HAP-1 (cell line): ENCODE measurements around the gene ASB15.

Experiments used
- DNase-seq, 2 experiments: peaks; one replicate each; pipeline ENCODE4 v3.0.0-alpha.2; 2016 to 2020; ENCODE audit warnings: low spot score in 2 of 2
- H3K27me3 ChIP-seq: fragments of 250-450 bp; sonication (Bioruptor Pico); 2 replicates; pipeline ENCODE4 v1.5.1; 2020; ENCODE audit warnings: low read depth, mild to moderate bottlenecking, moderate library complexity
- H3K36me3 ChIP-seq: fragments of 250-450 bp; sonication (Bioruptor Pico); replicated peaks from 2 replicates; pipeline ENCODE4 v1.5.1; 2020; ENCODE audit warnings: mild to moderate bottlenecking
- H3K4me1 ChIP-seq: fragments of 250-450 bp; sonication (Bioruptor Pico); 2 replicates; pipeline ENCODE4 v1.5.1; 2020; ENCODE audit warnings: mild to moderate bottlenecking
- H3K4me3 ChIP-seq: fragments of 250-450 bp; sonication (Bioruptor Pico); 2 replicates; pipeline ENCODE4 v1.5.1; 2020; ENCODE audit warnings: mild to moderate bottlenecking, moderate library complexity
- H3K9me3 ChIP-seq: fragments of 250-450 bp; sonication (Bioruptor Pico); 2 replicates; pipeline ENCODE4 v1.5.1; 2020; ENCODE audit warnings: mild to moderate bottlenecking, moderate library complexity
- in situ Hi-C: fragments of 300-500 bp; cut with MboI; formaldehyde crosslinking; loops from 3 replicates; pipeline ENCODE4 v1.14.3; 2020; ENCODE audit warnings: low sequenced_read_pairs, inconsistent platforms, mixed read lengths

ASB15 gene

DNA sequence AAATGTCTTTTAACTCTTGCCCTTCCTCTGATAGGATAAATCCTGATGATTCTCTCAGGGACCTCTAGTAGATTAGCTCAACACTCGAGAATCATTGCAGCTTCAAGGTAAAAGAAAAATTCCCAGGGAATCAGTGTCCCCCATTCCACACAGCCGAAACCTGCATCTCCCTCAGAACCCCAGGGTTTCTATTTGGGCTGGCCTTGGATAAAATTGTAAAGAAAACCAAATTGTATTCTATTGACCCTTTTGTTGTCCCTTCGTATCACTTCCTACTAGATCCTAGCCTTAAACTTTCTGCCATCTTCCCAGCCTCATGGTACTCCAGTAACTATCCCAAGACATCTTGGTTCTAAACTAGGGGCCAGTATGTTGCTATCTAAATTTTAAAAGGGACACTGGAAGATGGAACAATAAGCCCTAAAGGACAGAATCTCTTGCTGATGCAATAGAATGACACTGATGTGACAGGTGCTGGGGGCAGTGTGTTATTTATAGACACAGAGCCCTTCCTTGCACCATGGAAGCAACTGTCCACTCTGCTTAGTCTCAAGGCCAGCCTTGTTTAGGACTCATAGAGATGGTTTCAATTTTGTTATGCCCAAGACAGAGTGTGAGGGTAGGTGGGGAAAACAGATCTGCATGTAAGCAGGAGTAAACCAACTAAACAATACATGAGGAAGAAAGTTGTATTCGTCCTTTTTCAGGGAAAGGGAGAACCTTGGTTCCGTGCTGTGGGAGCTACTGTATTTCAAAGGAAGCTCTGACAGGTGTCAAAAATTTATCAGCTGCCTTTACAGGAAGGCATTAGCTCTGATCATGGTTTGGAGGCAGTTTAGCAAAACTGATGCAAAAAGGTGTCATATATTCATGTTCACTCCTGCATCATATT is 7.6 kb downstream of the ASB15 start:
- no peaks in the 10 kb centered on the region for H3K9me3 ChIP-seq
- no peaks in the 10 kb centered on the region for H3K4me1 ChIP-seq
- peaks cover under 1% of the 10 kb centered on the region; the same call in 1 of the 2 replicates for H3K27me3 ChIP-seq
- no peak overlapping the region for H3K4me3 ChIP-seq
- in situ Hi-C loops = no loop called here
- DNase-seq = no peak
- no peaks in the 10 kb centered on the region for H3K36me3 ChIP-seq

DNA sequence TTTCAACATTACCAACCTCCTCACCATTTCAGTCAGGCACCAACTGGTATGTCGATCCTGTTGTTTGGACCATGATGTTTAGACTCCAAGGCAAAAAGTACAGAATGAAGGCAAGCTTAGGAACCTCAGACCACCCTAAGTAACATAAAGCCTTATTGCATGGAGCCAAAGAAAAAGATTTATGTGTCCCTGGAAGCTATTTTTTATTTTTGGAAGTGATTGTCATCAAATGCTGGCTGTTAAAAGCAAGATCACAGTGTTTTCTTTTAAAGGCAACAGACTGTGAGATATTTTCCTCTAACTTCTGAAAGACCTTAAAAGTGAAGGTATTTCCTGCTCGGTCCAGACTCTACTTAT is 8.2 kb downstream of the ASB15 start:
- in situ Hi-C loops = no loop called here
- Histone ChIP-seq H3K4me3 (no peak overlapping the region), H3K4me1 (no peaks in the 10 kb centered on the region), H3K27me3 (peaks cover 6% of the 10 kb centered on the region; the same call in 1 of the 2 replicates), H3K9me3 (no peaks in the 10 kb centered on the region), H3K36me3 (no peaks in the 10 kb centered on the region)
- no peak for DNase-seq

- no peak for DNase-seq
- H3K4me1 ChIP-seq = no peaks in the 10 kb centered on the region
- H3K9me3 ChIP-seq = no peaks in the 10 kb centered on the region
- H3K4me3 ChIP-seq = no peak overlapping the region
- H3K36me3 ChIP-seq = no peaks in the 10 kb centered on the region
- in situ Hi-C loops = no loop called here
- H3K27me3 ChIP-seq = peaks cover 6% of the 10 kb centered on the region; the same call in 1 of the 2 replicates
These were observed 10.4 kb downstream of the ASB15 start for GRCh38 chr7:123612024-123612423.

GRCh38 chr7:123615344-123615743 is 13.7 kb downstream of the ASB15 start:
- H3K4me3 ChIP-seq = no peak overlapping the region
- DNase-seq = no peak
- H3K4me1 ChIP-seq = no peaks in the 10 kb centered on the region
- in situ Hi-C loops = no loop called here
- H3K36me3 ChIP-seq = no peaks in the 10 kb centered on the region
- peaks cover 8% of the 10 kb centered on the region; the same call in 1 of the 2 replicates for H3K27me3 ChIP-seq
- no peaks in the 10 kb centered on the region for H3K9me3 ChIP-seq

GRCh38 chr7:123616223-123616622 is 14.6 kb downstream of the ASB15 start:
- Histone ChIP-seq H3K27me3 (peaks cover 8% of the 10 kb centered on the region; the same call in 1 of the 2 replicates), H3K4me1 (no peaks in the 10 kb centered on the region), H3K4me3 (no peak overlapping the region), H3K9me3 (no peaks in the 10 kb centered on the region), H3K36me3 (no peaks in the 10 kb centered on the region)
- in situ Hi-C loops = no loop called here
- DNase-seq = no peak

- no peaks in the 10 kb centered on the region for H3K36me3 ChIP-seq
- no peak for DNase-seq
- H3K4me1 ChIP-seq = no peaks in the 10 kb centered on the region
- no peak overlapping the region for H3K4me3 ChIP-seq
- H3K27me3 ChIP-seq = 0 out of 2 replicates have a peak, but pooled peaks cover 2% of the 10 kb centered on the region
- in situ Hi-C loops = no loop called here
- H3K9me3 ChIP-seq = no peaks in the 10 kb centered on the region
These were observed 20.1 kb downstream of the ASB15 start for GRCh38 chr7:123621707-123622106.

GRCh38 chr7:123622660-123623386 is 21.2 kb downstream of the ASB15 start:
- in situ Hi-C loops = no loop called here
- Histone ChIP-seq H3K27me3 (0 out of 2 replicates have a peak, but pooled peaks cover 2% of the 10 kb centered on the region), H3K4me3 (no peak overlapping the region), H3K4me1 (no peaks in the 10 kb centered on the region), H3K9me3 (no peaks in the 10 kb centered on the region), H3K36me3 (no peaks in the 10 kb centered on the region)
- DNase-seq = no peak

DNA sequence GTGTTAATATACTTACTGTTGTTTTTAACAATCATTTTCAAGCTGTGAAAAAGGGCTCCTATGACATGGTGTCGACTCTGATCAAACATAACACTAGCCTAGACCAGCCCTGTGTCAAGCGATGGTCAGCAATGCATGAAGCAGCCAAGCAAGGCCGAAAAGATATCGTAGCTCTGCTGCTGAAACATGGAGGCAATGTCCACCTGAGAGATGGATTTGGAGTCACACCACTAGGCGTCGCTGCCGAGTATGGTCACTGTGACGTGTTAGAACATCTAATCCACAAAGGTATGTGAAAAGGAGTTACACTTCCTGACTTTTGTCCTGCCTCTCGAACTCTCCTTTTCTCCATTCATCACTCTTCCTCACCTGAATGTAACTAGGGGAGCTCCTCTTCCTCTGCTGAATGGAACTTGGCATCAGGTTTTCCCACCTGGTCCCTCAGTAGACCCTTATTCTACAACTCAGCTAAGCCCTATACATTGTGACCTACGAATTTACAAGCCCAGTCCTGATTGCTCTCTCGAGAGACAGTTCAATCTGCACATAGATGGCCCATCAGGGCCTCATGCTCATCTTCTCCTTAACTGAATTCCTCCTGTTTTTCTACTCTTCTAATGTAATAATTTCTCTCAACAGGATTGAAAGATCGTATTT is 23.0 kb downstream of the ASB15 start:
- H3K36me3 ChIP-seq = no peaks in the 10 kb centered on the region
- no peak overlapping the region for H3K4me3 ChIP-seq
- DNase-seq = peak; percentile 55 to 87
- H3K27me3 ChIP-seq = no peaks in the 10 kb centered on the region
- no peaks in the 10 kb centered on the region for H3K4me1 ChIP-seq
- H3K9me3 ChIP-seq = no peaks in the 10 kb centered on the region
- in situ Hi-C loops = no loop called here

DNA sequence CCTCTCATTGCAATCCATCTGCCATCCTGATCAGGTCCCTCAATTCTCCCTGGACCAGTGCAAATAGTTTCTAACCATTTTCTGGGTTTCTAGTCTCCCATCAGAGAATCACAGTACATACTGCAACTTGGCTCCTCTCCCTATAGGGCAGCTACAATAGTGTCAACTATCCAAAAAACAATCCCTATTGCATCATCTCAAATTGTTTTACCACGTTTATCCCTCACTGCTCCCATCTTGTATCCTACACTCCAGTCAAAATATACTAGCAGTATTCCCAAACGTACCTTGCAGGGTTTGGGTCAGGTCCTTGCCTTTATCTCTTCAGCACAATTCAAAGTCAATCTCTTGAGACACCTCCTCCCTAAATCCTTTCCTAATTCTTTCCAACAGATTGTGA is 23.6 kb downstream of the ASB15 start:
- DNase-seq = no peak
- no peak overlapping the region for H3K4me3 ChIP-seq
- in situ Hi-C loops = no loop called here
- no peaks in the 10 kb centered on the region for H3K36me3 ChIP-seq
- H3K9me3 ChIP-seq = no peaks in the 10 kb centered on the region
- no peaks in the 10 kb centered on the region for H3K4me1 ChIP-seq
- H3K27me3 ChIP-seq = no peaks in the 10 kb centered on the region

DNA sequence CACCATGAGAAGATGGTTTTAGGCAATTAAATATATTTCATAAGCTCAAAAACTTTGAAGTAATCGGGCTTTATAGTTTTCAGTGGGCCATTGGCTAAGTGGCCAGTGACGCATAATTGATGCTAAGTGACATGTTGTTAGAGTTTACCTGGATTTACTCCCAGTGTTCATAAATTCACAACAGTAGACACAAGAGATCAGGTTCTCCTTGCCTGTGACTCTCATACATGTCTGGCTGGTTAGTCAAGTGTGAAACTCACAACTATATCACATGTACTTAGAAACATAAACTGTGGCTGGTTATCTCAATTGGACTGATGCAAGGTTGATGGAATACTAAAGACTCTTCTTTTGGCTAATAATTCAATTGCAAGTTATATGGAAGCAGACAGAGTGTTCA is 26.2 kb downstream of the ASB15 start:
- H3K9me3 ChIP-seq = no peaks in the 10 kb centered on the region
- no peak overlapping the region for H3K4me3 ChIP-seq
- no peaks in the 10 kb centered on the region for H3K36me3 ChIP-seq
- in situ Hi-C loops = no loop called here
- H3K27me3 ChIP-seq = no peaks in the 10 kb centered on the region
- no peak for DNase-seq
- H3K4me1 ChIP-seq = no peaks in the 10 kb centered on the region

DNA sequence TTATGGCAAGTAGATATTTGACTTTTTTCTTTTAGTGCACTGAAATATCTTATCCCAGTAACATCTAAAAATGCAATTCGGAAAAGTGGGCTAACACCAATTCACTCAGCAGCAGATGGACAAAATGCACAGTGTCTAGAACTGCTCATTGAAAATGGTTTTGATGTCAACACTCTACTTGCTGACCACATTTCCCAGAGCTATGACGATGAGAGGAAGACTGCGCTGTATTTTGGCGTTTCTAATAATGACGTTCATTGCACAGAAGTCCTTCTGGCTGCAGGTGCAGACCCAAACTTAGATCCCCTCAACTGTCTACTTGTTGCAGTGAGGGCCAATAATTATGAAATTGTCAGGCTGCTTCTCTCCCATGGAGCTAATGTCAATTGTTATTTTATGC is 27.2 kb downstream of the ASB15 start:
- Histone ChIP-seq H3K36me3 (no peaks in the 10 kb centered on the region), H3K27me3 (no peaks in the 10 kb centered on the region), H3K4me1 (no peaks in the 10 kb centered on the region), H3K4me3 (no peak overlapping the region), H3K9me3 (no peaks in the 10 kb centered on the region)
- no peak for DNase-seq
- in situ Hi-C loops = no loop called here

DNA sequence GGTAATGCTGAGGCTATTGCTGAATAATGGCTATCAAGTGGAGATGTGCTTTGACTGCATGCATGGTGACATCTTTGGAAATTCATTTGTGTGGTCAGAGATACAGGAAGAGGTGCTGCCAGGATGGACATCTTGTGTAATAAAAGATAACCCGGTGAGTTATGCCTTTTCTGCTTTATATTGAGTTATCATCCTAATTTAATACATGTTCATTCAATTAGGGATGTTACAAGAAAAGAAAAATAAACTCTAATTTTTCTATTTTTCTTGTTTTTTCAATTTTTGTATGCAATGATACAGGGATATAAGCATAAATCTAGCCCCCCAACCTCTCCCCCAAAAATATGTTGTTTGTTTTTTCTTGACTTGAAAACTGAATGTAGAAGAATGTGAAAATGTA is 27.7 kb downstream of the ASB15 start:
- in situ Hi-C loops = no loop called here
- Histone ChIP-seq H3K4me3 (no peak overlapping the region), H3K27me3 (no peaks in the 10 kb centered on the region), H3K4me1 (no peaks in the 10 kb centered on the region), H3K9me3 (no peaks in the 10 kb centered on the region), H3K36me3 (no peaks in the 10 kb centered on the region)
- DNase-seq = no peak

- Histone ChIP-seq H3K4me3 (no peak overlapping the region), H3K36me3 (no peaks in the 10 kb centered on the region), H3K9me3 (no peaks in the 10 kb centered on the region), H3K4me1 (no peaks in the 10 kb centered on the region), H3K27me3 (no peaks in the 10 kb centered on the region)
- in situ Hi-C loops = no loop called here
- DNase-seq = no peak
These were observed 31.2 kb downstream of the ASB15 start for GRCh38 chr7:123632808-123633207.

GRCh38 chr7:123633553-123633952 is 31.9 kb downstream of the ASB15 start:
- Histone ChIP-seq H3K27me3 (no peaks in the 10 kb centered on the region), H3K4me3 (no peak overlapping the region), H3K36me3 (no peaks in the 10 kb centered on the region), H3K4me1 (no peaks in the 10 kb centered on the region), H3K9me3 (no peaks in the 10 kb centered on the region)
- in situ Hi-C loops = no loop called here
- no peak for DNase-seq
